Measurements from ENCODE around the gene COL9A3.

DNA sequence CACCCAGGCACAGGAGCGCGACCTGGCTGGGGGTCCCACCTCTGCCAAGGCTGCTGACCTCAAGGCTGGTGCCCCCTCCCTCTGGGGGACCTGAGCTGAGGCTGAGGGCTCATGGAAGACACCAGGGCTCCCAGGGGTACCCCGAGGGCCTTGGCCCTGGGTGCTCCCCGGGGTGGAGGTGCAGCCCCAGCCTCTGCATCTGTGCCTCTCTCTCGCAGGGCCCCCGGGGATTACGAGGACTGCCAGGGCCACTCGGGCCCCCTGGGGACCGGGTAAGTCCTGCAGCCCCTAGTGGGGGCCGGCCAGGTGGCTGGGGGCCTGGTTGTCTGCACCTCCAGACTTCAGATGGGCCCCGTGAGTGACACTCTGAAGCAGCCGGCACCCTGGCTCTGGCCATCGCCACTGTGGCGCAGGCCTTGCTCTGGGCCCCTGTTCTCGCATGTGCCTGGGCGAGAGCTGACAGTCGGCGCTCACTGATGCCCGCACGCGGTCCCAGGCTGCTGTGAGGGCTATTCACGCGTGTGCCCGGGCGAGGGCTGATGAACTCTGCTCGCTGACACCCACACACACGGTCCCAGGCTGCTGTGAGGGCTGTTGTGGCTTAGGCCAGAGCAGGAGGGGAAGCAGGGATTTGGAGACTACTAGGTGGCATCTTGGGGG is 9.3 kb downstream of the COL9A3 start:
- TF ChIP-seq CTCF (IDR thresholded peaks at IDR 0.05) = no peak
- TF ChIP-seq POLR2AphosphoS5 (IDR thresholded peaks at IDR 0.05; ENCODE audit: low read depth, low read length) = no peak
- no peak for TF ChIP-seq TCF7L2 (IDR thresholded peaks at IDR 0.05; ENCODE audit: low read depth, low read length)
- TF ChIP-seq, protein P1, sequence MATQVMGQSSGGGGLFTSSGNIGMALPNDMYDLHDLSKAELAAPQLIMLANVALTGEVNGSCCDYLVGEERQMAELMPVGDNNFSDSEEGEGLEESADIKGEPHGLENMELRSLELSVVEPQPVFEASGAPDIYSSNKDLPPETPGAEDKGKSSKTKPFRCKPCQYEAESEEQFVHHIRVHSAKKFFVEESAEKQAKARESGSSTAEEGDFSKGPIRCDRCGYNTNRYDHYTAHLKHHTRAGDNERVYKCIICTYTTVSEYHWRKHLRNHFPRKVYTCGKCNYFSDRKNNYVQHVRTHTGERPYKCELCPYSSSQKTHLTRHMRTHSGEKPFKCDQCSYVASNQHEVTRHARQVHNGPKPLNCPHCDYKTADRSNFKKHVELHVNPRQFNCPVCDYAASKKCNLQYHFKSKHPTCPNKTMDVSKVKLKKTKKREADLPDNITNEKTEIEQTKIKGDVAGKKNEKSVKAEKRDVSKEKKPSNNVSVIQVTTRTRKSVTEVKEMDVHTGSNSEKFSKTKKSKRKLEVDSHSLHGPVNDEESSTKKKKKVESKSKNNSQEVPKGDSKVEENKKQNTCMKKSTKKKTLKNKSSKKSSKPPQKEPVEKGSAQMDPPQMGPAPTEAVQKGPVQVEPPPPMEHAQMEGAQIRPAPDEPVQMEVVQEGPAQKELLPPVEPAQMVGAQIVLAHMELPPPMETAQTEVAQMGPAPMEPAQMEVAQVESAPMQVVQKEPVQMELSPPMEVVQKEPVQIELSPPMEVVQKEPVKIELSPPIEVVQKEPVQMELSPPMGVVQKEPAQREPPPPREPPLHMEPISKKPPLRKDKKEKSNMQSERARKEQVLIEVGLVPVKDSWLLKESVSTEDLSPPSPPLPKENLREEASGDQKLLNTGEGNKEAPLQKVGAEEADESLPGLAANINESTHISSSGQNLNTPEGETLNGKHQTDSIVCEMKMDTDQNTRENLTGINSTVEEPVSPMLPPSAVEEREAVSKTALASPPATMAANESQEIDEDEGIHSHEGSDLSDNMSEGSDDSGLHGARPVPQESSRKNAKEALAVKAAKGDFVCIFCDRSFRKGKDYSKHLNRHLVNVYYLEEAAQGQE (IDR thresholded peaks at IDR 0.05; ENCODE audit: insufficient read depth in 1 of 2, low read depth in 2 of 2, low read length in 1 of 2) = no peak
